Caco-2 (cell line): Measurements from ENCODE around the gene SH3D19. TPM values are rescaled to one million over a fixed set of nuclear protein-coding genes. Genes with fewer than 3 reads are reported as not detected.

Experiments used
- BruUV-seq: library from RNA; stranded (reverse); fragments of 400-500 nt; replicated peaks from 2 replicates; lab custom pipeline; 2021; lab: Mats Ljungman, UMichigan
- CTCF ChIA-PET: fragments of 300-600 bp; sonication (Branson Sonifier 250); formaldehyde crosslinking; loops from one replicate; lab custom pipeline; 2022; ENCODE audit warnings: antibody characterized with exemption; lab: Charles Lee
- POLR2A ChIA-PET: fragments of 300-600 bp; sonication (Branson Sonifier 250); formaldehyde crosslinking; loops from one replicate; lab custom pipeline; 2022; ENCODE audit warnings: antibody characterized with exemption; lab: Charles Lee
- DNase-seq, 2 experiments: peaks; one replicate each; pipeline versions ENCODE4 v3.0.0 to v3.0.0-alpha.2; 2020 to 2022
- H3K27me3 ChIP-seq: replicated peaks from 2 replicates; pipeline ENCODE4 v1.6.0; 2011; ENCODE audit warnings: low read length; ENCODE audit not compliant: control insufficient read depth, insufficient read depth
- H3K36me3 ChIP-seq: 2 replicates; pipeline ENCODE4 v1.5.1; 2011; ENCODE audit warnings: low read length; ENCODE audit not compliant: control insufficient read depth, insufficient read depth
- H3K4me1 ChIP-seq: fragments of 250-450 bp; sonication (Bioruptor Pico); 2 replicates; pipeline ENCODE4 v1.5.1; 2020; ENCODE audit warnings: mild to moderate bottlenecking
- H3K4me3 ChIP-seq: 2 replicates; pipeline ENCODE4 v1.5.1; 2011; ENCODE audit warnings: low read depth, mild to moderate bottlenecking, control low read depth, low read length
- H3K9me3 ChIP-seq: fragments of 250-450 bp; sonication (Bioruptor Pico); 2 replicates; pipeline ENCODE4 v1.5.1; 2020; ENCODE audit warnings: mild to moderate bottlenecking, moderate library complexity
- H3K27ac Mint-ChIP-seq: one replicate; pipeline ENCODE4 v1.8.0; 2022; ENCODE audit warnings: mixed read lengths; ENCODE audit not compliant: unreplicated experiment
- H3K27me3 Mint-ChIP-seq: one replicate; pipeline ENCODE4 v1.8.0; 2022; ENCODE audit warnings: mixed read lengths; ENCODE audit not compliant: insufficient read depth, unreplicated experiment
- H3K36me3 Mint-ChIP-seq: one replicate; pipeline ENCODE4 v1.8.0; 2022; ENCODE audit warnings: mild to moderate bottlenecking, mixed read lengths; ENCODE audit not compliant: insufficient read depth, unreplicated experiment
- H3K4me1 Mint-ChIP-seq: one replicate; pipeline ENCODE4 v1.8.0; 2022; ENCODE audit warnings: low read depth, mixed read lengths; ENCODE audit not compliant: unreplicated experiment
- H3K4me3 Mint-ChIP-seq: one replicate; pipeline ENCODE4 v1.8.0; 2022; ENCODE audit warnings: mild to moderate bottlenecking, moderate library complexity, mixed read lengths; ENCODE audit not compliant: unreplicated experiment
- H3K9me3 Mint-ChIP-seq: one replicate; pipeline ENCODE4 v1.8.0; 2022; ENCODE audit warnings: mixed read lengths; ENCODE audit not compliant: unreplicated experiment
- CTCF ChIP-seq, 2 experiments: fragments of 200-600 bp in 1 of 2; IDR thresholded peaks; 1 replicate in 1 of 2; 2 replicates in 1 of 2; pipeline versions ENCODE4 v1.5.1 to v1.8.0; 2011 to 2022; ENCODE audit warnings: antibody characterized with exemption in 1 of 2, control low read depth in 1 of 2, inconsistent platforms in 1 of 2, low read depth in 1 of 2, low read length in 1 of 2, mild to moderate bottlenecking in 1 of 2, moderate library complexity in 1 of 2; ENCODE audit not compliant: insufficient read depth in 1 of 2, severe bottlenecking in 1 of 2, unreplicated experiment in 1 of 2
- intact Hi-C: fragments of 100-400 bp; cut with micrococcal nuclease; formaldehyde crosslinking; loops from one replicate; pipeline ENCODE4 v1.10.0; 2022; ENCODE audit not compliant: unreplicated experiment
- total RNA-seq: library from RNA; stranded (reverse); gene quantifications from 2 replicates; pipeline ENCODE4 v1.2.3, GENCODE V29; 2022

The SH3D19 gene
- total RNA-seq, 1 experiment from 2014 or later, result 57.8 TPM

- Mint-ChIP-seq H3K27ac (peak overlapping the region; percentile 98), H3K9me3 (no peaks in the 10 kb centered on the region), H3K4me3 (peak overlapping the region; percentile 94), H3K27me3 (no peaks in the 10 kb centered on the region), H3K4me1 (peaks cover 6% of the 10 kb centered on the region), H3K36me3 (peaks cover 50% of the 10 kb centered on the region)
- DNase-seq, result no peak
- no peaks in the 10 kb centered on the region for H3K9me3 ChIP-seq
- peaks cover 2% of the 10 kb centered on the region; the same call in 1 of the 2 replicates for H3K36me3 ChIP-seq
- H3K4me3 ChIP-seq, result peak overlapping the region; percentile 42
- peaks cover 8% of the 10 kb centered on the region for H3K4me1 ChIP-seq
- H3K27me3 ChIP-seq, result no peaks in the 10 kb centered on the region
- ChIA-PET CTCF (no interaction called here), POLR2A (interaction anchor here (0.6 to 0.7 kb wide), 3 partner anchors 179 to 1352 kb away, joined by 3 to 4 read pairs (median 3); no protein-coding TSS in a partner anchor)
- TF ChIP-seq CTCF (IDR thresholded peaks at IDR 0.05; ENCODE audit: insufficient read depth in 1 of 2, low read depth in 1 of 2, low read length in 1 of 2, severe bottlenecking in 1 of 2, unreplicated experiment in 1 of 2), result no peak
- intact Hi-C loops, result loop anchor here (1.0 kb wide), 1 partner anchor 84 kb away; the partner anchor contains the start of gene LRBA
- BruUV-seq, result TSS peak; percentile 98
These were observed 226.5 kb downstream of the SH3D19 start for GRCh38 chr4:151098979-151099228.

- Mint-ChIP-seq H3K27me3 (no peaks in the 10 kb centered on the region), H3K9me3 (no peaks in the 10 kb centered on the region), H3K27ac (no peak overlapping the region), H3K36me3 (peaks cover 38% of the 10 kb centered on the region), H3K4me3 (no peak overlapping the region), H3K4me1 (peaks cover 8% of the 10 kb centered on the region)
- CTCF ChIA-PET, result no interaction called here
- TF ChIP-seq CTCF (IDR thresholded peaks at IDR 0.05; ENCODE audit: insufficient read depth in 1 of 2, low read depth in 1 of 2, low read length in 1 of 2, severe bottlenecking in 1 of 2, unreplicated experiment in 1 of 2), result no peak
- DNase-seq, result no peak
- H3K4me3 ChIP-seq, result no peak overlapping the region
- no peaks in the 10 kb centered on the region for H3K27me3 ChIP-seq
- POLR2A ChIA-PET, result interaction anchor here (0.7 kb wide), 1 partner anchor 1607 kb away, joined by 3 read pairs; no protein-coding TSS in a partner anchor
- H3K36me3 ChIP-seq, result peaks cover 2% of the 10 kb centered on the region; the same call in 1 of the 2 replicates
- BruUV-seq, result no TSS peak
- peaks cover 13% of the 10 kb centered on the region for H3K4me1 ChIP-seq
- intact Hi-C loops, result no loop called here
- H3K9me3 ChIP-seq, result no peaks in the 10 kb centered on the region
These were observed 227.6 kb downstream of the SH3D19 start for GRCh38 chr4:151097759-151098158.

GRCh38 chr4:151095142-151095541, 230.3 kb downstream of the SH3D19 start:
- Mint-ChIP-seq H3K9me3 (no peaks in the 10 kb centered on the region), H3K36me3 (peaks cover 12% of the 10 kb centered on the region), H3K4me1 (peaks cover 8% of the 10 kb centered on the region), H3K27ac (no peak overlapping the region), H3K4me3 (no peak overlapping the region), H3K27me3 (no peaks in the 10 kb centered on the region)
- TF ChIP-seq CTCF (IDR thresholded peaks at IDR 0.05; ENCODE audit: insufficient read depth in 1 of 2, low read depth in 1 of 2, low read length in 1 of 2, severe bottlenecking in 1 of 2, unreplicated experiment in 1 of 2), result no peak
- ChIA-PET POLR2A (interaction anchor here (0.6 kb wide), 2 partner anchors 78 to 313 kb away, joined by 5 to 7 read pairs; no protein-coding TSS in a partner anchor), CTCF (no interaction called here)
- Histone ChIP-seq H3K27me3 (no peaks in the 10 kb centered on the region), H3K9me3 (no peaks in the 10 kb centered on the region), H3K4me3 (no peak overlapping the region), H3K36me3 (peaks cover 2% of the 10 kb centered on the region; the same call in 1 of the 2 replicates), H3K4me1 (peaks cover 25% of the 10 kb centered on the region)
- no peak for DNase-seq
- BruUV-seq, result no TSS peak
- intact Hi-C loops, result no loop called here
